Measurements from ENCODE around the gene MED17.

The MED17 gene

GRCh38 chr11:93849751-93850593 is 65.9 kb downstream of the MED17 start:
- Histone ChIP-seq H2AFZ (ENCODE audit: low read length, unreplicated experiment) (peak overlapping the region; percentile 58), H3K36me3 (ENCODE audit: insufficient read depth, low read length) (no peaks in the 10 kb centered on the region), H3K27me3 (ENCODE audit: insufficient read depth, low read length) (no peaks in the 10 kb centered on the region), H3K27ac (ENCODE audit: low read depth, low read length) (no peak overlapping the region), H3K4me3 (ENCODE audit: low read depth, low read length) (peak overlapping the region; percentile 90), H3K4me1 (ENCODE audit: control insufficient read depth, insufficient read depth, low read length, unreplicated experiment) (peaks cover 11% of the 10 kb centered on the region), H3K79me2 (ENCODE audit: control insufficient read depth, insufficient read depth, low read length, unreplicated experiment) (no peaks in the 10 kb centered on the region)

GRCh38 chr11:93850594-93851018 is 66.5 kb downstream of the MED17 start, which contains the start of gene VSTM5:
VSTM5 (minus strand) TSS chr11:93850618; CDS start chr11:93850502, 116 bp downstream.
- no peaks in the 10 kb centered on the region for H3K36me3 ChIP-seq (ENCODE audit: insufficient read depth, low read length)
- H2AFZ ChIP-seq (ENCODE audit: low read length, unreplicated experiment): peak within 1 kb of the TSS; percentile 58
- no peaks in the 10 kb centered on the region for H3K79me2 ChIP-seq (ENCODE audit: control insufficient read depth, insufficient read depth, low read length, unreplicated experiment)
- peaks cover 11% of the 10 kb centered on the region for H3K4me1 ChIP-seq (ENCODE audit: control insufficient read depth, insufficient read depth, low read length, unreplicated experiment)
- H3K27ac ChIP-seq (ENCODE audit: low read depth, low read length): no peak within 1 kb of the TSS
- H3K4me3 ChIP-seq (ENCODE audit: low read depth, low read length): peak within 1 kb of the TSS; percentile 90
- H3K27me3 ChIP-seq (ENCODE audit: insufficient read depth, low read length): no peaks in the 10 kb centered on the region

- no peaks in the 10 kb centered on the region for H3K79me2 ChIP-seq (ENCODE audit: control insufficient read depth, insufficient read depth, low read length, unreplicated experiment)
- H3K27me3 ChIP-seq (ENCODE audit: insufficient read depth, low read length): no peaks in the 10 kb centered on the region
- H3K36me3 ChIP-seq (ENCODE audit: insufficient read depth, low read length): no peaks in the 10 kb centered on the region
- peaks cover 5% of the 10 kb centered on the region for H3K4me1 ChIP-seq (ENCODE audit: control insufficient read depth, insufficient read depth, low read length, unreplicated experiment)
- H3K4me3 ChIP-seq (ENCODE audit: low read depth, low read length): no peak overlapping the region
- no peak overlapping the region for H3K27ac ChIP-seq (ENCODE audit: low read depth, low read length)
- no peak overlapping the region for H2AFZ ChIP-seq (ENCODE audit: low read length, unreplicated experiment)
Observed at GRCh38 chr11:93852242-93852641, 68.2 kb downstream of the MED17 start.

GRCh38 chr11:93857413-93858120 is 73.5 kb downstream of the MED17 start:
- Histone ChIP-seq H3K4me1 (ENCODE audit: control insufficient read depth, insufficient read depth, low read length, unreplicated experiment) (no peaks in the 10 kb centered on the region), H3K36me3 (ENCODE audit: insufficient read depth, low read length) (no peaks in the 10 kb centered on the region), H3K4me3 (ENCODE audit: low read depth, low read length) (no peak overlapping the region), H3K79me2 (ENCODE audit: control insufficient read depth, insufficient read depth, low read length, unreplicated experiment) (no peaks in the 10 kb centered on the region), H3K27ac (ENCODE audit: low read depth, low read length) (no peak overlapping the region), H3K27me3 (ENCODE audit: insufficient read depth, low read length) (no peaks in the 10 kb centered on the region), H2AFZ (ENCODE audit: low read length, unreplicated experiment) (no peak overlapping the region)

GRCh38 chr11:93858121-93858775 is 74.2 kb downstream of the MED17 start:
- Histone ChIP-seq H2AFZ (ENCODE audit: low read length, unreplicated experiment) (no peak overlapping the region), H3K27ac (ENCODE audit: low read depth, low read length) (no peak overlapping the region)

GRCh38 chr11:93861808-93862207 is 77.7 kb downstream of the MED17 start:
- Histone ChIP-seq H3K27me3 (ENCODE audit: insufficient read depth, low read length) (peaks cover 13% of the 10 kb centered on the region; the same call in 1 of the 2 replicates), H2AFZ (ENCODE audit: low read length, unreplicated experiment) (no peak overlapping the region), H3K4me1 (ENCODE audit: control insufficient read depth, insufficient read depth, low read length, unreplicated experiment) (no peaks in the 10 kb centered on the region), H3K4me3 (ENCODE audit: low read depth, low read length) (no peak overlapping the region), H3K79me2 (ENCODE audit: control insufficient read depth, insufficient read depth, low read length, unreplicated experiment) (no peaks in the 10 kb centered on the region), H3K36me3 (ENCODE audit: insufficient read depth, low read length) (no peaks in the 10 kb centered on the region), H3K27ac (ENCODE audit: low read depth, low read length) (no peak overlapping the region)

More at GRCh38 chr11:93858121-93858775, 74.2 kb downstream of the MED17 start:
- Histone ChIP-seq H3K36me3 (ENCODE audit: insufficient read depth, low read length) (no peaks in the 10 kb centered on the region), H3K79me2 (ENCODE audit: control insufficient read depth, insufficient read depth, low read length, unreplicated experiment) (no peaks in the 10 kb centered on the region), H3K4me1 (ENCODE audit: control insufficient read depth, insufficient read depth, low read length, unreplicated experiment) (no peaks in the 10 kb centered on the region), H3K27me3 (ENCODE audit: insufficient read depth, low read length) (no peaks in the 10 kb centered on the region), H3K4me3 (ENCODE audit: low read depth, low read length) (no peak overlapping the region)
